Mesenchymal stem cell (in vitro differentiated cells and primary cell): ENCODE data around the gene RELT.

Experiments used
- DNase-seq: peaks from one replicate; pipeline ENCODE4 v3.0.0-alpha.2; 2013
- H2AFZ ChIP-seq: one replicate; pipeline ENCODE4 v1.6.1; 2013; ENCODE audit warnings: low read depth, mild to moderate bottlenecking, control low read depth, inconsistent platforms, low read length, moderate library complexity
- H2AK5ac ChIP-seq: 2 replicates; pipeline ENCODE4 v1.6.1; 2013; ENCODE audit warnings: low read length, moderate library complexity, mild to moderate bottlenecking, inconsistent platforms; ENCODE audit not compliant: severe bottlenecking
- H2BK120ac ChIP-seq: one replicate; pipeline ENCODE4 v1.6.1; 2013; ENCODE audit warnings: low read depth, mild to moderate bottlenecking, inconsistent platforms, low read length, moderate library complexity
- H2BK12ac ChIP-seq, 2 experiments: one replicate each; pipeline ENCODE4 v1.6.1; 2013; ENCODE audit warnings: inconsistent platforms in 2 of 2, low read length in 2 of 2, mild to moderate bottlenecking in 2 of 2, moderate library complexity in 2 of 2, control low read depth in 1 of 2
- H2BK15ac ChIP-seq: one replicate; pipeline ENCODE4 v1.6.1; 2013; ENCODE audit warnings: mild to moderate bottlenecking, low read depth, inconsistent platforms; ENCODE audit not compliant: poor library complexity, severe bottlenecking
- H2BK5ac ChIP-seq: 2 replicates; pipeline ENCODE4 v1.6.1; 2013; ENCODE audit warnings: low read depth, mild to moderate bottlenecking, low read length, control low read depth, inconsistent platforms; ENCODE audit not compliant: poor library complexity, severe bottlenecking
- H3K14ac ChIP-seq, 2 experiments: one replicate each; pipeline ENCODE4 v1.6.1; 2013; ENCODE audit warnings: inconsistent platforms in 2 of 2, low read length in 2 of 2, control low read depth in 1 of 2, mild to moderate bottlenecking in 1 of 2, moderate library complexity in 1 of 2
- H3K18ac ChIP-seq, 2 experiments: one replicate each; pipeline ENCODE4 v1.6.1; 2013; ENCODE audit warnings: inconsistent platforms in 2 of 2, low read length in 2 of 2, control low read depth in 1 of 2, low read depth in 1 of 2, mild to moderate bottlenecking in 1 of 2
- H3K23ac ChIP-seq, 2 experiments: one replicate each; pipeline ENCODE4 v1.6.1; 2013; ENCODE audit warnings: inconsistent platforms in 2 of 2, low read length in 2 of 2, mild to moderate bottlenecking in 2 of 2, moderate library complexity in 2 of 2, control low read depth in 1 of 2
- H3K27ac ChIP-seq: 2 replicates; pipeline ENCODE4 v1.5.1; 2013; ENCODE audit warnings: mild to moderate bottlenecking, moderate library complexity, low read length, control low read depth, inconsistent platforms; ENCODE audit not compliant: poor library complexity, severe bottlenecking
- H3K27me3 ChIP-seq, 2 experiments: 2 replicates each; pipeline versions ENCODE4 v1.6.1 to v1.7.0; 2013; ENCODE audit warnings: low read length in 2 of 2, mild to moderate bottlenecking in 2 of 2, moderate library complexity in 2 of 2, control low read depth in 1 of 2, inconsistent platforms in 1 of 2; ENCODE audit not compliant: control insufficient read depth in 1 of 2, insufficient read depth in 1 of 2
- H3K36me3 ChIP-seq, 2 experiments: 2 replicates each; pipeline versions ENCODE4 v1.6.1 to v1.7.0; 2013; ENCODE audit warnings: low read length in 2 of 2, control low read depth in 1 of 2, inconsistent platforms in 1 of 2, low read depth in 1 of 2, mild to moderate bottlenecking in 1 of 2; ENCODE audit not compliant: insufficient read depth in 2 of 2, control insufficient read depth in 1 of 2
- H3K4ac ChIP-seq, 2 experiments: one replicate each; pipeline ENCODE4 v1.6.1; 2013; ENCODE audit warnings: inconsistent platforms in 2 of 2, low read length in 2 of 2, mild to moderate bottlenecking in 2 of 2, moderate library complexity in 2 of 2, control low read depth in 1 of 2, low read depth in 1 of 2
- H3K4me1 ChIP-seq: 2 replicates; pipeline ENCODE4 v1.6.1; 2013; ENCODE audit warnings: low read depth, low read length, control low read depth; ENCODE audit not compliant: control insufficient read depth, insufficient read depth
- H3K4me2 ChIP-seq: 2 replicates; pipeline ENCODE4 v1.6.1; 2013; ENCODE audit warnings: low read length, mild to moderate bottlenecking, inconsistent platforms; ENCODE audit not compliant: poor library complexity, severe bottlenecking
- H3K4me3 ChIP-seq, 2 experiments: 2 replicates each; pipeline versions ENCODE4 v1.5.1 to v1.7.0; 2013; ENCODE audit warnings: low read length in 2 of 2, mild to moderate bottlenecking in 2 of 2, control low read depth in 1 of 2, low read depth in 1 of 2; ENCODE audit not compliant: insufficient read depth in 1 of 2
- H3K79me1 ChIP-seq: replicated peaks from 2 replicates; pipeline ENCODE4 v1.6.1; 2013; ENCODE audit warnings: mild to moderate bottlenecking, control low read depth, low read length, inconsistent platforms; ENCODE audit not compliant: poor library complexity, severe bottlenecking
- H3K9ac ChIP-seq: 2 replicates; pipeline ENCODE4 v1.7.0; 2013; ENCODE audit warnings: mild to moderate bottlenecking, low read length, moderate library complexity
- H3K9me3 ChIP-seq: 2 replicates; pipeline ENCODE4 v1.7.0; 2013; ENCODE audit warnings: mild to moderate bottlenecking, low read length; ENCODE audit not compliant: control insufficient read depth
- H4K8ac ChIP-seq: one replicate; pipeline ENCODE4 v1.6.1; 2013; ENCODE audit warnings: inconsistent platforms, mild to moderate bottlenecking, low read length, moderate library complexity
- H4K91ac ChIP-seq: one replicate; pipeline ENCODE4 v1.6.1; 2013; ENCODE audit warnings: mild to moderate bottlenecking, low read length, inconsistent platforms
- WGBS: methylation state at CpG from one replicate; pipeline ENCODE4 v1.1.7; 2013; ENCODE audit warnings: mixed read lengths; 5-methylcytosine and 5-hydroxymethylcytosine counted together

RELT gene

GRCh38 chr11:73380897-73381410 is 4.8 kb downstream of the RELT start:
- Histone ChIP-seq H2AFZ (no peak overlapping the region), H3K14ac (peak overlapping the region in 1 of 2 experiments; percentile 11), H2BK12ac (peak overlapping the region in 1 of 2 experiments; percentile 29), H3K27ac (no peak overlapping the region), H3K27me3 (no peaks in the 10 kb centered on the region), H3K18ac (peak overlapping the region in 1 of 2 experiments; percentile 30), H3K9me3 (no peaks in the 10 kb centered on the region), H3K4me3 (no peak overlapping the region), H2BK5ac (no peak overlapping the region), H3K4me1 (peaks cover 38% of the 10 kb centered on the region), H3K36me3 (peaks cover 0 to 8% of the 10 kb centered on the region in 2 experiments), H2BK120ac (no peak overlapping the region), H2AK5ac (no peak overlapping the region), H2BK15ac (no peak overlapping the region), H3K79me1 (peaks cover 50% of the 10 kb centered on the region), H3K23ac (no peak overlapping the region), H4K91ac (peak overlapping the region; percentile 31), H3K4ac (peak overlapping the region in 1 of 2 experiments; percentile 6), H3K4me2 (no peak overlapping the region), H3K9ac (no peak overlapping the region), H4K8ac (no peak overlapping the region)
- 90% methylated on average over 3 of the region's 4 CpGs for WGBS
- no peak for DNase-seq

- H3K36me3 ChIP-seq = peaks cover 0 to 8% of the 10 kb centered on the region in 2 experiments
- no peak overlapping the region for H2BK12ac ChIP-seq
- no peak overlapping the region for H2BK5ac ChIP-seq
- no peak overlapping the region for H2BK120ac ChIP-seq
- H2AK5ac ChIP-seq = no peak overlapping the region
- no peak overlapping the region for H3K4me2 ChIP-seq
- no peaks in the 10 kb centered on the region for H3K27me3 ChIP-seq
- H3K14ac ChIP-seq = no peak overlapping the region
- no peak overlapping the region for H4K8ac ChIP-seq
- no peak overlapping the region for H3K27ac ChIP-seq
- no peak overlapping the region for H3K18ac ChIP-seq
- H3K4me3 ChIP-seq = no peak overlapping the region
- no peak overlapping the region for H2BK15ac ChIP-seq
- H3K4ac ChIP-seq = no peak overlapping the region
- 95% methylated on average over 6 of the region's 6 CpGs for WGBS
- no peak overlapping the region for H4K91ac ChIP-seq
- DNase-seq = no peak
- no peak overlapping the region for H2AFZ ChIP-seq
- H3K23ac ChIP-seq = no peak overlapping the region
- H3K9me3 ChIP-seq = no peaks in the 10 kb centered on the region
- no peak overlapping the region for H3K9ac ChIP-seq
- H3K79me1 ChIP-seq = peaks cover 56% of the 10 kb centered on the region
- peaks cover 44% of the 10 kb centered on the region for H3K4me1 ChIP-seq
These were observed 5.4 kb downstream of the RELT start for GRCh38 chr11:73381589-73381988.

GRCh38 chr11:73382183-73382582 is 6.0 kb downstream of the RELT start:
- Histone ChIP-seq H3K14ac (no peak overlapping the region), H3K4ac (no peak overlapping the region), H4K91ac (peak overlapping the region; percentile 43), H3K27me3 (no peaks in the 10 kb centered on the region), H2AFZ (no peak overlapping the region), H3K4me1 (peaks cover 42% of the 10 kb centered on the region), H3K23ac (no peak overlapping the region), H2BK12ac (no peak overlapping the region), H3K4me2 (no peak overlapping the region), H2AK5ac (no peak overlapping the region), H3K79me1 (peaks cover 55% of the 10 kb centered on the region), H2BK5ac (no peak overlapping the region), H3K18ac (no peak overlapping the region), H3K9ac (no peak overlapping the region), H3K36me3 (peaks cover 0 to 8% of the 10 kb centered on the region in 2 experiments), H3K27ac (no peak overlapping the region), H4K8ac (no peak overlapping the region), H2BK15ac (no peak overlapping the region), H2BK120ac (no peak overlapping the region), H3K4me3 (no peak overlapping the region), H3K9me3 (no peaks in the 10 kb centered on the region)
- no peak for DNase-seq
- WGBS = 94% methylated on average over 7 of the region's 7 CpGs

- Histone ChIP-seq H3K36me3 (peaks cover 0 to 8% of the 10 kb centered on the region in 2 experiments), H3K27me3 (no peaks in the 10 kb centered on the region), H2BK5ac (no peak overlapping the region), H3K4me1 (peaks cover 43% of the 10 kb centered on the region), H2AK5ac (peak overlapping the region; percentile 51), H4K91ac (peak overlapping the region; percentile 43), H3K9me3 (no peaks in the 10 kb centered on the region), H2BK12ac (no peak overlapping the region), H3K4me3 (no peak overlapping the region), H3K4ac (peak overlapping the region in 1 of 2 experiments; percentile 5), H2BK120ac (no peak overlapping the region), H3K23ac (no peak overlapping the region), H3K18ac (no peak overlapping the region), H3K14ac (no peak overlapping the region), H3K27ac (no peak overlapping the region), H2BK15ac (no peak overlapping the region), H2AFZ (no peak overlapping the region), H4K8ac (no peak overlapping the region), H3K4me2 (no peak overlapping the region), H3K79me1 (peaks cover 57% of the 10 kb centered on the region), H3K9ac (no peak overlapping the region)
- WGBS = 96% methylated on average over 3 of the region's 3 CpGs
- DNase-seq = no peak
These were observed 6.5 kb downstream of the RELT start for GRCh38 chr11:73382747-73383146.
